HG03565 (cell line): ENCODE results near the gene TMCO2.
"Not testable (repeated sequence)": the region's sequence is repeated elsewhere in the genome, so short reads cannot be mapped to it uniquely, and the experiment has no call there.

Experiments used
- ATAC-seq: cut with Tn5 transposase; IDR thresholded peaks from one replicate; pipeline ENCODE4 v1.9.1; 2021; ENCODE audit warnings: mild to moderate bottlenecking, moderate library complexity; ENCODE audit not compliant: unreplicated experiment

The TMCO2 gene

DNA sequence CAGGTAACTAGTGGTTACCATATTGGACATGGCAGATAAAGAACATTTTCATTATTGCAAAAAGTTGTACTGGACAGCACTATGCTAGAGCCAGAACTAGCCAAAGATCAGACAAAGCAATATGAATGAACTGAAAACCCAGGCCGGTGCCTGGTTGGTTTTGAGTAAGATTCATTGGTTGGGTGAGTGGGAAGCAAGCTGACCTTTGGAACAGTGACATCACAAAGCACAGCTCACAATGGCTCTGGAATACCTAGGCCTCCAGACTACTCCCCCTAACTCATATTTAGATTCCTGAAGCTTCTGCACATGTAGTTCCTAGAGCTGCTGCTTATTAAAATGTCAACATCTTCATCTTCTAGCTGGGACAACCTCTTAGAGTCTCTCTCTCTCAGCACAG lies at the start of gene TMCO2:
Gene TMCO2 (plus strand): TSS at position 283 of the 400 bp plus-strand sequence. CDS start 57 bp downstream, at position 340.
- no peak for ATAC-seq

DNA sequence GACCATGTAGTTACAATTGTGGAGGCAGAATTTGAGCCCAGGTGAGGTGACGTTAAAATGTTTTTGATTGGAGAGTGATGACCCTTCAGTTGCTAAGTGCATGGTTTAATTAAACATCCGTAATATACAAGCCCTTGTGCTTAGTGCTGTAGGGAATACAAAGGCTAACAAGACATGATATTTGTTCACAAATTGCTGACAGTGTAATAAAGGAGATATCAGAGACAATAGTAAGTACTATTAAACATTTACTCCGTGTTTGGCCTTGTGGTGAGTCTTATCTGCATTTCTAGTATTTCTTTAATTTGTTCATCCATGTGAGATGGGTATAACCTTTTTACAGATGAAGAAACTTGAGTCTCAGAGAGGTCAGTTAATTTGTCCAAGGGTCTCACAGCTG lies 48.6 kb upstream of the TMCO2 start:
- ATAC-seq, result no peak

- no peak for ATAC-seq
These were observed 42.9 kb upstream of the TMCO2 start for GRCh38 chr1:40204856-40205255.

DNA sequence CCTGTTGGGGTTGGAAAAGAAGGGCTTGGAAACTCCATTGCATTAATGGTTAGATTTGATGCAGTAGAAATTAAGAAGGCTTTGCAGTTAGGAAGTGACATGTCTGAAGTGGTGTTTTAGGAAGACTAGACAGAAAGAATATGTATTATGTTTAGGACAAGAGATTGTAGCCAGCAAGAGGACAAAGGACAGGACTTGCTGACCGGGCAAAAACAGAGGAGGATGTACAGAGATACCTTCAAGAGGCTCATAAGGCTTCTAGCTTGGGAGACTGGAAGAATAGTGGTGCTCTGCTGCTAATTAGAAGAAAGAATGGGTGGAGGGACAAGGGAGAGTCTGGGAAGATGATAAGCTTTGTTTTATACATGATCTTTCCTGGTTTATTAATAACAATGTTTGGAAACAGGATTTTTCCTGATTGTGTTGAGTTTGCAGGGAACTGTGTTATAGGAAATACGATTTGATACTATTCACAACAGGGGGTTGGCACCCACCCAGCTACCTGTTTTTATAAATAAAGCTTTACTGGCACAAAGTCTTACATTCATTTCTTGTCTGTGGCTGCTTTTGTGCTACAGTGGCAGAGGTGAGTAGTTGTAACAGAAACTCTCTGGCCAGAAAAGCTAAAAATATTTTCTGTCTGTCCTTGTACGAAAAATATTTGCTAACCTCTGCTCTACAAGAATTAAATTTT lies 37.1 kb upstream of the TMCO2 start:
- no peak for ATAC-seq

GRCh38 chr1:40218333-40218732 lies 29.4 kb upstream of the TMCO2 start:
- no peak for ATAC-seq

DNA sequence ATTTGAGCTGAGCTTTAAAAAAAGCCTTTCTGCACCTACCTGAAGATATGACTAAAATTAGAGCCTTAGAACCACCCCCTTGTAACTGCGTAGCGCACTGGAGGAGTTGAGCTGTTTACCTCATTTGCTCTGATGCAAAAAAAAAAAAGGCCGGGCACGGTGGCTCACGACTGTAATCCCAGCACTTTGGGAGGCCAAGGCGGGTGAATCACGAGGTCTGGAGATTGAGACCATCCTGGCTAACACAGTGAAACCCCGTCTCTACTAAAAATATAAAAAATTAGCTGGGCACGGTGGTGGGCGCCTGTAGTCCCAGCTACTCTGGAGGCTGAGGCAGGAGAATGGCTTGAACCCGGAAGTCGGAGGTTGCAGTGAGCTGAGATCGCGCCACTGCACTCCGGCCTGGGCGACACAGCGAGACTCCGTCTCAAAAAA lies 26.2 kb upstream of the TMCO2 start:
- ATAC-seq, result not testable (repeated sequence)

- ATAC-seq, result no peak
These were observed 25.6 kb upstream of the TMCO2 start for GRCh38 chr1:40221977-40222772.

DNA sequence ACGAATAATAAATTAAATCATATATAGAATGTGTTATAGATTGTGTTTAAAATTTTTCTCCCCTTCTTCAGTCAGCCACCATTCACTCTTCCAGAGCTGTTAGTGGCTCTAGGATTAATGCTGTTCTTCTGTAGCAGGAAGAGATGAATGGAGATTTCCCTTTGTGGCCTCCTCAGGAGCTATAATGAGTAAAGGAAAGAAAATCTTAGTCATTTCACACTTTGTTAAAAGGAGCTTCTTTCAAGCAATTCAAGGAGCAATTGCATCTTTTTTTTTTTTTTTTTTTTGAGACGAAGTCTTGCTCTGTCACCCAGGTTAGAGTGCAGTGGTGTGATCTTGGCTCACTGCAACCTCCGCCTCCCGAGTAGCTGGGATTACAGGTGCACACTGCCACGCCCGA lies 23.7 kb upstream of the TMCO2 start:
- ATAC-seq, result no peak

- ATAC-seq, result no peak
These were observed 21.5 kb upstream of the TMCO2 start for GRCh38 chr1:40226192-40226591.

GRCh38 chr1:40232444-40232843 lies 15.3 kb upstream of the TMCO2 start:
- peak; percentile 76 for ATAC-seq

GRCh38 chr1:40239626-40240025 lies 8.1 kb upstream of the TMCO2 start:
- no peak for ATAC-seq

DNA sequence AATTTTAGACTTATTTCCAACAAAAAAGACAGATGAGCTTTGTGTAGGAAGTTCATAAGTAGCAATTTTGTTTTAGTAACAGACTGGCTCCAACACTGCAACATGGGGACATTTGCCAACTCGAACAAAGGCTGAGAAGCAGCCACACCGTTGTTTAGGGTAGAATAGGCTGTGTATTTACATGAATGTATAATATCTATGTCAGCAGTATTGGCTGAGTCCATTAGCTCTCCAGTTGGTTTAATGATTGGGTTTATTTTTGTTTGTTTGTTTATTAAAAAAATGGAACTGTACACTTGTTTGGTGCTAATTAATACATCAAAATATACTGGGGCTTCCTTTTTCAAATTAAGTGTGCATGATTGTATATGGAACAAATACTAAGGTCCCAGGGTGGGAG lies 7.3 kb upstream of the TMCO2 start:
- ATAC-seq, result no peak

GRCh38 chr1:40241362-40241761 lies 6.4 kb upstream of the TMCO2 start:
- ATAC-seq, result peak; percentile 10

- no peak for ATAC-seq
These were observed 4.4 kb upstream of the TMCO2 start for GRCh38 chr1:40243351-40243750.

GRCh38 chr1:40244138-40244744 lies 3.5 kb upstream of the TMCO2 start:
- no peak for ATAC-seq

DNA sequence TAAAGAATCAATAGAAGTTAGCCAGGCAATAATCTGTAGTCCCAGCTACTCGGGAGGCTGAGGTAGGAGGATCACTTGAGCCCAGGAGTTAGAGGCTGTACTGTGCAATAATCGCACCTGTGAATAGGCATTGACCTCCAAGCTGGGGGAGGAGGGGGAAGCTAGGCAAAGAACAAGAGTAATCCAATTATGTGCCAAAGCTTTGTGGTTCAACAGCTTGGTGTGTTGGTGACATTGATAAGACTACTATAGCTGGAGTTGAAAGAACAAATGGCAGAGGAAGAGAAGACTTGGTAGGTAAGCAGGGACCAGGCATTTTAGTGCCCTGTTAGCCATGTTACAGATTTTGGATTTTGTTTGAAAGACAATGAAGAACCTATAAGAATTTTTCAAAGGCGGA lies 2.1 kb upstream of the TMCO2 start:
- ATAC-seq, result no peak

DNA sequence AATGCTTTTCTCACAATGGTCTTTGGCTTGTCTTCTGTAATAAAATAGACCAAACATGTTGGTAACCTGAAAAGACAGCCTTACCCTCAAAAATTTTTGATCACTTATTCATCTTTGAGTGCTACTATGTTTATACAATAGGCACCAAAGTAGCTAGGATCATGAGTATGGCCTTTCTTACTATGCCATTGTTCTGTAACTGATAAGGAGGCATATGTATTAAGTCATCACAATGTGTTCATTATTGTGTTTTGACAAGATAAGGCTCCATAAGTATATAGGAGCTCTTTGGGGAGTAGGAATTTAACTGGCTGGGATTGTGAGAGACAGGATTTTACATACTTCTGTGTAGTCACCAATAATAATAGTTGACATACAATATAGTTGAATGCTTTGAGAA lies 675 bp downstream of the TMCO2 start:
- ATAC-seq, result no peak

DNA sequence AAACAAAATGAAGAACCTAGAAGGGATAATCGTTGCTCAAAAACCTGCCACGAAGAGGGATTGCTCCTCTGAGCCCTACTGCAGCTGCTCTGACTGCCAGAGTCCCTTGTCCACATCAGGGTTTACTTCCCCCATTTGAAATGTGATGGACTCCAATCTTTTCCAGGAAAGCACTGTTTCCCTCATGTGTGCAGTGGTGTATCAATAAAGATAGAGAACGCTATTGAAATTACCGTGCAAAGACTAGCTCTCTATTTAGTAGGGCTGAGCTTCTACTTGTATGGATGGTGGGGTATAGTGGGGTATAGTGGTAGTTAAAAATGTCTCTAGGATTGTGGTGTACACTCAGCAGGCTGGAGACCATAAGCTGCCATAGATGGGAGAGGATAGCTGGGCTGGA lies 3.7 kb downstream of the TMCO2 start:
- no peak for ATAC-seq

- ATAC-seq, result no peak
These were observed 4.9 kb downstream of the TMCO2 start for GRCh38 chr1:40252601-40253000.

- ATAC-seq, result no peak
These were observed 7.5 kb downstream of the TMCO2 start for GRCh38 chr1:40255231-40255630.

- ATAC-seq, result no peak
These were observed 8.8 kb downstream of the TMCO2 start for GRCh38 chr1:40256401-40257084.
